HG02798 (cell line): Measurements from ENCODE around the gene CERS6.

Experiments
- ATAC-seq: cut with Tn5 transposase; IDR thresholded peaks from one replicate; pipeline ENCODE4 v1.9.1; 2021; ENCODE audit warnings: mild to moderate bottlenecking; ENCODE audit not compliant: unreplicated experiment, poor library complexity

Gene CERS6

GRCh38 chr2:168441214-168441872 is 14.7 kb upstream of the CERS6 start:
- no peak for ATAC-seq

- ATAC-seq, result no peak
Observed at GRCh38 chr2:168443818-168444217, 12.3 kb upstream of the CERS6 start.

DNA sequence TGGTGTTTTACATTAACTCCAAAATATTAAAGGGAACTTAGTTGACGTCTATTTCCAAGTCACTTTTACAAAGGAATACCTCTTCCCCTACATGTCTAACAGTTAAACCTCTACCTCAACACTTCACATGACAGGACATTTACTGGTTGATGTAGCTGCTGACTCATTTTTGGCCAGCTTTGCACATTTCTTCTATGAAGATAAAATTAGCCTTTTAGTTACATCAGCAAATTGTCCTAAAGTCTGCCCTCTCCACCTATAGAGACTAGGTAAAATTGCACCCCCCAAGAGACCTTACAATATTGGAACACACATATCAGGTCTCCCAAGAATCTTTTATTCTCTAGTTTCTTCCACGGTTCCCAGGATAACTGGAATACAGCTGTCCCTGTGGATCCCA is 10.1 kb upstream of the CERS6 start:
- ATAC-seq, result no peak

DNA sequence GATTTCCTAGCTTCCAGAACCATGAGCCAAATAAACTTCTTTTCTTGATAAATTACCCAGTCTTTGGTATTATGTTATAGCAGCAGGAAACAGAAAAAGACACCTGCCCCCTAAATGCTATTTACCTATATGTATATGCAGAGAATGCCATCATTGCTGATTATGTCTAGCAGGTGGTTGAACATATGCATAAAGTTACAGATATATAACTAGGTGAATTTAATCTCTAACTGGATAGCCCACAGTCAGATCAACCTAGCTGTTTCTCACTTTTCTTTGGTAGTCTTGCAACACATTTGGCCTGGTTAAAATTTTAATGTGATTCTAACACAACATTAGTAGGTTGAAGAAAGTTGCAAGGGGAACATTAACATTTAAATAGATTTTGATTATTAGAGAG is 7.1 kb upstream of the CERS6 start:
- no peak for ATAC-seq

GRCh38 chr2:168449419-168449818 is 6.7 kb upstream of the CERS6 start:
- ATAC-seq, result no peak

- ATAC-seq, result no peak
Observed at GRCh38 chr2:168450171-168450570, 5.9 kb upstream of the CERS6 start.

GRCh38 chr2:168450732-168451131 is 5.3 kb upstream of the CERS6 start:
- ATAC-seq, result no peak

DNA sequence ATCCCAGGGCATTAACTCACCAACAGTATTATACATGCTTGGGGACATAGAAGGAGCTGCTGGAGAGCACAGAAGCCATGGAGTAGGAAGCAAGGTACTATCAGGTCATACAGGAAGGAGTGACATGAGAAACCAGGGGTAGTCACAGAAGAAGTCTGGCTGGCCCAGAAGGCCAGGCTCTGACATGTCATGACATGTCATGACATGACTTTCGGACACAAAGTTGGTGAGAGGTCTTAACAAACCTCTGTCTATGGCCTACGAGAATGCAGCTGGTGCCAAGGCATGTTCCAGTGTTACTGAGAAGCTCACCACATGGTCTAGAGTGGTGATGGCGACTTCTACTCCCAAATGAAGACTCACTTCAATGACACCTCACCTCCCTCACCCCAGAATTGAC is 3.3 kb upstream of the CERS6 start:
- no peak for ATAC-seq

GRCh38 chr2:168453404-168453803 is 2.7 kb upstream of the CERS6 start:
- no peak for ATAC-seq

DNA sequence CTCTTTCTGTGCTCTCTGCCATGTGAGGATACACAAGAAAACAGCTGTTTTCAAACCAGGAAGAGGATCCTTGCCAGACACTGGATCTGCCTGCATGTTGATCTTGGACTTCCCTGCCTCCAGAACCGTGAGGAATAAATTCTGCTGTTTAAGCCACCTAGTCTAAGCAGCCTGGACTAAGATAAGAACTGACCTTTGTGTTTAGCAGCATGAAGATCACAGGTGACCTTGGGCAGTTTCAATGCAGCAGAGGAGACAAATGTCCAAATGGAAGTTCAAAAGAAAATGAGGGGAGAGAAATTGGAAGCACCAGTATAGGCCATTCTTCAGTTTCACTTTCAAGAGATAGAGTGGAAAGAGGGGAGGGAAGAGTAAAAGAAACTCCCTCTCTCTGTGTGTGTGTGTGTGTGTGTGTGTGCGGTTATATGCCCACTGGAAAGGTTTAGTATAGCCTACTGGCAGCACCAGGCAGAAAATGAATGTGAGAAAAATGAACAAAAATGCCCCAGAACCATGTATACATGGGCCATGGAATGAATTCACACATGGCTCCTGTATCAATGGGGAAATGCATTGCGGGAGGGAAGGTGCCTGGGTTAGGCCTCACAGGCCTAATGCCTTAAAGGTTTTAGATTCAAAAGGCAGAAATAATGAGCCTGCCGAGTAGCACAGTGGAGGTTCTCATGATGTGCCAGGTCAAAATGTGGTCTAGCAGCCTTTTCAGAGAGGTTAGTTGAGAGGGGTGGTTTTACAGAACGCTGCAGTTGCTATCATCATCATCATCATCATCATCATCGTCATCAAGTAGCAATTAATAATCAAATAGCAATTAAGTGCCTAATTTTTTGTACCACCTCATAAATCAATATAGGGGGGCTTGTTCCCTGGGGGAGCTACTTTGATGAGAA is 1.1 kb upstream of the CERS6 start:
- no peak for ATAC-seq

- peak; percentile 24 for ATAC-seq
Observed at GRCh38 chr2:168456521-168457189, 583 bp downstream of the CERS6 start.

GRCh38 chr2:168457190-168457895 is 1.3 kb downstream of the CERS6 start:
- no peak for ATAC-seq

GRCh38 chr2:168458139-168458538 is 2.1 kb downstream of the CERS6 start:
- ATAC-seq, result no peak

- ATAC-seq, result no peak
Observed at GRCh38 chr2:168459256-168459655, 3.2 kb downstream of the CERS6 start.

DNA sequence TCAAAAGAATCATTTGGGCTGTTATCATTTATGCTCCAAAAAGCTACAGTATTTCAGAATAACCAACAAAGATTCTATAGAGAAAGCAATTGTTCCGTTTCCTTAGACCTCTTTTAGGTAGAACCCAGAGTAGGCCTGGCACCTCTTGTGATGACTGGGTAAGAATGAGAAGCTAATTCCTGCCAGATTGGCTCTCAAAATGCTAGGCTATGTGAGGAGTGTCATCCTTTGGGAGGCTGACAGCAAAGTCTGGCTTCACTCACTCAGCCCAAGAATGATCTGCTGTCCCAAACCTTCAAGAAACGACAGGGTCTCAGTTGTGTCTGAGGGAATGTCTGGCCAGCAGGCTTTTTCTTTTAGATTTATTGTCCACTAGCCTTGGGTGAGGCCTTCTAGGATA is 4.5 kb downstream of the CERS6 start:
- ATAC-seq, result no peak

- ATAC-seq, result no peak
Observed at GRCh38 chr2:168461178-168461941, 5.3 kb downstream of the CERS6 start.

GRCh38 chr2:168461942-168462331 is 5.9 kb downstream of the CERS6 start:
- ATAC-seq, result no peak

DNA sequence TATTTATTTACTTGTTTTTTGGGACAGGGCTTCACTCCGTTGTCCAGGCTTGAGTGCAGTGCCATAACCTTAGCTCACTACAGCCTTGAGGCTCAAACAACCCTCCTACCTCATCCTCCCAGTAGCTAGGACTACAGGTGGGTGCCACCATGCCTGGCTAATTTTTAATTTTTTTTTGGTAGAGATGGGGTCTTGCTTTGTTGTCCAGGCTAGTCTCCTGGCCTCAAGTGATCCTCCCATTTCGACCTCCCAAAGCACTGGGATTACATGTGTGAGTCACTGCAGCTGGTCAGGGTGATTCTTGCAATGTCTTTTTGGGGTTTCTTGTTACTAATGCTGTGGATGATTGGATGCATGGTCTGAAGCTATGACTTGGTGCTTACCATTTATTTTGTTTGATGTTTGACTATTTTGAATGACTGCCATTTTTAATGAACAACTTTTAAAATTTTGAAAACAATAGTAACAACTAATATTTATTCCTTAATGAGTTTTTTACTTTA is 6.5 kb downstream of the CERS6 start:
- ATAC-seq, result no peak

DNA sequence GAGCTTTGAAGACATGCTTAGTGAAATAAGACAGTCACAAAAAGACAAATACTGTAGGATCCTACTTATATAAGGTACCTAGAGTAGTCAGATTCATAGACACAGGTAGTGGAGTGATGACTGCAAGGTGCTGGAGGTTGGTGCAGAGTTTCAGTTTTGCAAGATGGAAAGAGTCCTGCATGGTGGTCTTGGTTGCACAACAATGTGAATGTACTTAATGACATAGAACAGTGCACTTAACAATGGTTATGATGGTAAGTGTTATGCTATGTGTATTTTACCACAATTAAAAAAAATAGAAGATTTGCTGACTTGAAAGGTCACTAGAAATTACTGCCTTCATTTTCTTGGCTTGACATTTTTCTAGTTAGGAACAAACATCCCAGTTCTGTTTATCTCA is 9.5 kb downstream of the CERS6 start:
- no peak for ATAC-seq
